NK-92 treated with Interleukin-12 subunit alpha and Interleukin-12 subunit beta, amount 100 ng/mL, for 24 hours (cell line): ENCODE data around the gene DPH1.

Source experiments
- DNase-seq: peaks from one replicate; lab custom pipeline; 2025; lab: John Stamatoyannopoulos, UW

Gene DPH1

DNA sequence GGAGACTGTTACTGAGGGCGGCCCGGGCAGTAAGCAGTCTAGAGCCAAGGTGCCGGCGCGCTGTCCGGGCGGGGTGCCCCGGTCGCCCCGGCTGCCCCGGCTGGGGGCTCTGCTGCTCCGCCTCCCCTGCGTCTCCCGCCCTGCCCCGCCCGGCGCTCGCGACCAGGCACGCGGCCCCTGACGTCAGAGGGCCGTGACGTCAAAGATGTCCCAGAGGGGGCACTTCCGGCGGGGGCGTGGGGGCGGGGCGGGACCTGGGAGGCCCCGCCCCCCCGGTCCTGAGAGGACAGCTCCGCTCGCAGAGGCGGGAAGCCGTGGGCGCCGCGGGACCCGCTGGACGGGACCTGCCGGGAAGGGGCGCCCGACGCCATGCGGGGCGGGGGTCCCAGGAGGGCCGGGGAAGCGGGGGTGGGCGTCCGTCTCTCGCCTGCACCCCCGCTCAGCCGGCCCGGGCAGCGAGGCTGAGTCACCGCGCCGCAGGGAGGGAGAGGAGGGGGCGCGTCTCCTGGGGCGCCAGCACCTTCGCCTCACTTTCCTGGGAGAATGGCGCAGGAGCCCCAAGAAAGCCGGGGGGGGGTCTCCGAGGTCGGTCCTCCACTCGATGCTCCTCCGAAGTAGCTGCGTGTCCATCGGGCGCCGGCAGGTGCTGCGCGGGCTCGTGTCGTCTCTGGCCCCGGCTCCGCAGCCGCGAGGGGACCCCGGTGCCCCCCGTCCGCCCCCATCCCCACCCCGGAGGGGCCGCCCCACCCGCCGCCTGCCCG is 20.5 kb downstream of the DPH1 start:
- DNase-seq = no peak

DNA sequence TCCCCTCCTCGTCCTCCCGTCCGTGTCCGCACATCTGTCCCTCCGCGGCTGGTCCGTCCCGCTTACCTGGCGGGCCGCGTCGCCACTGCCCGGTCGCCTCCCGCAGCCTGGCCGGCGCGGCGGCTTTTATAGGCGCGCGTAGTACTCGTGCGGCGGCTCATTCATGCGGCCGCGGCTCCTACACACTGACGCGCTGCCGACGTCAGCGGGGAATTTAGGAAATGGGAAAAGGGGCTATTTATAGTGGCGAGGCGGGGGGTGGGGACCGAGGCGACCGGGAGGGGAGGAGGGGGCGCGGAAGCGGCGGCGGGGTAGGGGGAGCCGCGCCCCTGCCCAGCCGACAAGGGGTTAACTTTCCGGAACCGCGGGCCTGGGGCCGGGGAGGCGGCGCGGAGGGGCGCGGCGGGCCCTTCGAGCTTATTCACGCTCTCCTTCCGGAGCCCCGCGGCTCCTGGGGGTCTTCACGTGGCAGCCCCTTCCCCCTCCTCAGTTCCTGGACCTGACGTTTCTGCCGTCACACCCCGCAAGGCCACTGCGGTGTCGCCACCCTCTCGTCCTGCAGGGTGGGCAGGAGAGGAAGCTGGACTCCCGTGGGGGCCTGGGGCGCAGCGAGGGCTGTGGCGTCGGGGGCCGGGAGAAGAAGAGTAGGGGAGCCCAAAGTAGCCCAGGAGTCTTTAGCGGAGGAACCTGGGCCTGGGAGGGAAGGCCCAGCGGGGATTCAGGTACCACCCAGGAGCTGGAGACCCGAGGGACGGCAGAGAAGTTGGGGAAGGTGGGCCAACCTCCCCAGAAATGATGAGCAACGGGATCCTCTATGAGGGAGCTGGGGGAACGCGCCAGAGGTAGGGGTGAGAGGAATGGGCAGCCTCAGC is 21.3 kb downstream of the DPH1 start:
- DNase-seq = no peak

DNA sequence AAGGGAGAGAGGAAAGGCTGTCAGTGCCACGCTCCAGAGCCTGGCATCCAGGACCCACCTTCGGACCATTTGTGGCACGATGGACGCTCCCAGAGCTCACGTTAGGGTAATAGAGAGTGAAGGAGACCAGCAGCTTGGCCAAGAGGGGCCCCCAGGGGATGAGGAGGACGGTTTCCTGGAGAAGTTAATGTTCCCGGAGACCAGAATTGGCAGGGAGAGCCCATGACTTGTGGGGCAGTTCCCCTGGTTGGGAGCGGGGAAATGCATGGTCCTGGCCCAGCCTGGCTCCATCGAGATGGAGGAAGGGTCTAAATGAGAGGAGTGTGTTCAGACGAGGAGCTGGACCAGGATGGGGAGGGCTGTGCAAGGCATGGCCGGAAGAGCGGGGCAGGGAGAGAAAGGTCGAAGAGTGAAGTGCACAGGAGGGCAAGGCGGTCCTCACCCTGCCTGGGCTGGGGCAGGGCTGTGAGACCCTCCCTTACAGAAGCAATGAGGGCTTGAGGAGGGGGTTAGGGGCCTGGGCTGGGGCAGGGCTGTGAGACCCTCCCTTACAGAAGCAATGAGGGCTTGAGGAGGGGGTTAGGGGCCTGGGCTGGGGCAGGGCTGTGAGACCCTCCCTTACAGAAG is 22.1 kb downstream of the DPH1 start:
- no peak for DNase-seq

DNA sequence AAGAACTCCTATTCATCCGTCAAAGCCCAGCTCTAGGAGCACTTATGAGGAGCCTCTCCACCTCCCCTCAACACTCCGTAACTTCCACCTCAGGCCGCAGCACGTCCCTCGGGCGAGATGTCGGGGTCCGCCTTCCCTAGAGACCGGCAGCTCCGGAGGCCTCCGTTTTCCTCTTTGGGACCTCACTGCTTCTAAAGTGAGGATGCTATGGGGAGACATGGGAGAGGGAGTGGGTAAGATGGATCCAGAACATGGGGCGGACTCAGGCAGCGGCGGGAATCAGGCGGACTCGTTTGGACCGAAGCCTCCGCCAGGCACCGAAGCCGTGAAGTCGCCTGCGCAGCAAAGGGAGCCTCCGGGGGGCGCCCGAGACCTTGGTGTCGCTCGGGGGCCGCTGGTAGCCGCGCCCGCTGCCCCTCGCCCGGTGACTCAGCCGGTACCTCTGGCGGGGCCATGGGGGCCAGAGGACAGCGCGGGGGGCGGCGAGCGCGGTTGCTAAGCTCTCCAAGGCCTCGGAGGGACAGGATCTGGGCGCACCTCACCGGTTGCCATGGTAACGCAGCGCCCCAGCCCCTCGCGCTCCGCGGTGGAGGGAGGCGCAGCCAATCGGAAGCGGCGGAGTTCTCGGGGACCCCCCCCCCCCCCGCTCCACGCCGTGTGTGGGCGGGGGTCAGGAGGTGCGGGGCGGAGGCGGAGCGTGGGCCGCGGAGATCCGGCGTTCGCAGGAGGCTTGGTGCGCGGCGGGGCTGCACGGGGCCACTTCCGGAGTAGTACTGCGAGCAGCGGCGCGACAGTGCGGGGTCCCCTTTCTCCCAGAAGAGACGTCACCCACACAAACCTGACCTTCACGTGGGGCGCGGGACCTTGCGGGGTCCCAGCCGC is 23.7 kb downstream of the DPH1 start:
- DNase-seq = peak; percentile 56

DNA sequence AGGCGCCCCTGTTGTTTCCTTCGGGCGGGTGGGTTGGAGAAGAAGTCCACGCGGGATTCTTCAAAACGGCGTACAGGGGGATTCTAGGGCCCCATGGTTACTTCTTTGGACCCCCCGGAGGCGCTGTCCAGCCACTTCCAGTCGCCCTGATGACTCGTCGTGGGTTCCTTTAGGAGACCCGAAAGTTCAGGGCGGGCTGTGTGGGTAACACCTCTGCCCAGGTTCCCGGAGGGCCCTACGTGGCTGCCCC is 24.2 kb downstream of the DPH1 start:
- DNase-seq = peak; percentile 65

DNA sequence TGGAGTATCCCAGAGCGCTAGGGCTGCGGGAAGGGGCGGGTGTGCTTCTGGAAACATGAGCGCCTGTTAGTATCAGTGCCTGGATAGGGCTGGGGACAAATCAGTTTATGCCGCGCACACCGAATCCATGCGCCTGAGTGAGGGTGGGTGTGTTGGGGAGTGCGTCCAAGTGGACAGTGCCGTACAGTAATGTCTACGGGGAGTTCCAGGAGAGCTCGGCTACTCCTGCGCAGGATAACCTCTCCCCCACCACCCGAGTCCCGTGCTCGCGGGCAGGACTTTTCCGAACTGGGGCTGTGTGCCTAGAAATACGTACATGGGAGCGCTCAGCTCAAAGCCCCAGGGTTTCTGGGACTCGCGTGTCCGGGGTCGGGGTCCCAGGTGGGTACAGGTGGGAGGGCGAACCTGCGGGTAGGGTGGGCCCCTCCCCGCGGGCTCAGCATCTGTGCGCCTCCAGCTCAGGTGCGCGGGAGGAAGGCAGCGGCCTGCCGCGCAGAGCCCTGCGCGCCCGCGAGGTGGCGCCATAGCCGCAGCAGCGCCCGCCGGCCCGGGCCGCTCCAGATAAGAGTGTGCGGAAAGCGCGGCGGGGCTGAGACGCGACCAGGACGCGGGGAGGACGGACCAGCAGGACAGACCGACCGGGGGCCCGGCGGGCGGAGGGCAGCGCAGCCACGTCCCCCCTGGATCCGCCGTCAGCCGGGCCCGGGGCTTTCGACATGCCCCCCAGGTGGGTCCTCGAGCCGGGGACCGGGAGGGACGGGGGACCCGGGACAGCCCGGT is 24.7 kb downstream of the DPH1 start, which contains the start of gene HIC1:
TSS of gene HIC1 (plus strand) at position 592 of the 780 bp plus-strand sequence. CDS start 1,588 bp downstream, outside the sequence.
- DNase-seq = peak; percentile 65

DNA sequence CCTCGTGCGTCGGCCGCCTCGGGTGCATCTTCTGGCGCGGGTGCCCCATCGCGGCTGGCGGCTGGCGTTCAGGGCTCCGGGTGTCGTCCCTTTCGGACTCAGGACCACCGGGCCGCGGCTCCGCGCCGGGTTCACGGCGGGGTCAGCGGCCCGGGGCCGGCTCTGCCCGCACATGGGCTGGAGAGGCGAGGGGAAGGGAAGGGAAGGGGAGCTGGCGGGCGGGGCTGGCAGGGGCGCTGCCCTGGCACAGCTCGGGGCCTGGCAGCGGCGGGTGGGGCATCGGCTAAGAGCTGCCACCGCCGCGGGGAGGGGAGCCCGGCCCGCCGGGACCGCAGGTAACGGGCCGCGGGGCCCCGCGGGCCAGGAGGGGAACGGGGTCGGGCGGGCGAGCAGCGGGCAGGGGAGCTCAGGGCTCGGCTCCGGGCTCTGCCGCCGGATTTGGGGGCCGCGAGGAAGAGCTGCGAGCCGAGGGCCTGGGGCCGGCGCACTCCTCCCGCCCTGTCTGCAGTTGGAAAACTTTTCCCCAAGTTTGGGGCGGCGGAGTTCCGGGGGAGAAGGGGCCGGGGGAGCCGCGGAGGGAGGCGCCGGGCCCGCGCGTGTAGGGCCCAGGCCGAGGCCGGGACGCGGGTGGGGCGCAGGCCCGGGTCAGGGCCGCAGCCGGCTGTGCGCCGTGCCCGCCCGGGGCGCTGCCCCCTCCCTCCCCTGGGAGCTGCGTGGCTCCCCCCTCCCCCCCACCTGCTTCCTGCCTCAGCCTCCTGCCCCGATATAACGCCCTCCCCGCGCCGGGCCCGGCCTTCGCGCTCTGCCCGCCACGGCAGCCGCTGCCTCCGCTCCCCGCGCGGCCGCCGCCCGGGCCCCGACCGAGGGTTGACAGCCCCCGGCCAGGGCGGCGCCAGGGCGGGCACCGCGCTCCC is 25.6 kb downstream of the DPH1 start:
- DNase-seq = no peak

DNA sequence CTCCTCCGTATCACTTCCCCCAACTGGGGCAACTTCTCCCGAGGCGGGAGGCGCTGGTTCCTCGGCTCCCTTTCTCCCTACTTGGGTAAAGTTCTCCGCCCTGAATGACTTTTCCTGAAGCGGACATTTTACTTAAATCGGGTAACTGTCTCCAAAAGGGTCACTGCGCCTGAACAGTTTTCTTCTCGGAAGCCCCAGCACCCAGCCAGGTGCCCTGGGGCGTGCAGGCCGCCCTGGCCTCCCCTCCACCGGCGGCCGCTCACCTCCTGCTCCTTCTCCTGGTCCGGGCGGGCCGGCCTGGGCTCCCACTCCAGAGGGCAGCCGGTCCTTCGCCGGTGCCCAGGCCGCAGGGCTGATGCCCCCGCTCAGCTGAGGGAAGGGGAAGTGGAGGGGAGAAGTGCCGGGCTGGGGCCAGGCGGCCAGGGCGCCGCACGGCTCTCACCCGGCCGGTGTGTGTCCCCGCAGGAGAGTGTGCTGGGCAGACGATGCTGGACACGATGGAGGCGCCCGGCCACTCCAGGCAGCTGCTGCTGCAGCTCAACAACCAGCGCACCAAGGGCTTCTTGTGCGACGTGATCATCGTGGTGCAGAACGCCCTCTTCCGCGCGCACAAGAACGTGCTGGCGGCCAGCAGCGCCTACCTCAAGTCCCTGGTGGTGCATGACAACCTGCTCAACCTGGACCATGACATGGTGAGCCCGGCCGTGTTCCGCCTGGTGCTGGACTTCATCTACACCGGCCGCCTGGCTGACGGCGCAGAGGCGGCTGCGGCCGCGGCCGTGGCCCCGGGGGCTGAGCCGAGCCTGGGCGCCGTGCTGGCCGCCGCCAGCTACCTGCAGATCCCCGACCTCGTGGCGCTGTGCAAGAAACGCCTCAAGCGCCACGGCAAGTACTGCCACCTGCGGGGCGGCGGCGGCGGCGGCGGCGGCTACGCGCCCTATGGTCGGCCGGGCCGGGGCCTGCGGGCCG is 26.5 kb downstream of the DPH1 start:
- no peak for DNase-seq

DNA sequence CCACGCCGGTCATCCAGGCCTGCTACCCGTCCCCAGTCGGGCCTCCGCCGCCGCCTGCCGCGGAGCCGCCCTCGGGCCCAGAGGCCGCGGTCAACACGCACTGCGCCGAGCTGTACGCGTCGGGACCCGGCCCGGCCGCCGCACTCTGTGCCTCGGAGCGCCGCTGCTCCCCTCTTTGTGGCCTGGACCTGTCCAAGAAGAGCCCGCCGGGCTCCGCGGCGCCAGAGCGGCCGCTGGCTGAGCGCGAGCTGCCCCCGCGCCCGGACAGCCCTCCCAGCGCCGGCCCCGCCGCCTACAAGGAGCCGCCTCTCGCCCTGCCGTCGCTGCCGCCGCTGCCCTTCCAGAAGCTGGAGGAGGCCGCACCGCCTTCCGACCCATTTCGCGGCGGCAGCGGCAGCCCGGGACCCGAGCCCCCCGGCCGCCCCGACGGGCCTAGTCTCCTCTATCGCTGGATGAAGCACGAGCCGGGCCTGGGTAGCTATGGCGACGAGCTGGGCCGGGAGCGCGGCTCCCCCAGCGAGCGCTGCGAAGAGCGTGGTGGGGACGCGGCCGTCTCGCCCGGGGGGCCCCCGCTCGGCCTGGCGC is 27.3 kb downstream of the DPH1 start:
- no peak for DNase-seq

DNA sequence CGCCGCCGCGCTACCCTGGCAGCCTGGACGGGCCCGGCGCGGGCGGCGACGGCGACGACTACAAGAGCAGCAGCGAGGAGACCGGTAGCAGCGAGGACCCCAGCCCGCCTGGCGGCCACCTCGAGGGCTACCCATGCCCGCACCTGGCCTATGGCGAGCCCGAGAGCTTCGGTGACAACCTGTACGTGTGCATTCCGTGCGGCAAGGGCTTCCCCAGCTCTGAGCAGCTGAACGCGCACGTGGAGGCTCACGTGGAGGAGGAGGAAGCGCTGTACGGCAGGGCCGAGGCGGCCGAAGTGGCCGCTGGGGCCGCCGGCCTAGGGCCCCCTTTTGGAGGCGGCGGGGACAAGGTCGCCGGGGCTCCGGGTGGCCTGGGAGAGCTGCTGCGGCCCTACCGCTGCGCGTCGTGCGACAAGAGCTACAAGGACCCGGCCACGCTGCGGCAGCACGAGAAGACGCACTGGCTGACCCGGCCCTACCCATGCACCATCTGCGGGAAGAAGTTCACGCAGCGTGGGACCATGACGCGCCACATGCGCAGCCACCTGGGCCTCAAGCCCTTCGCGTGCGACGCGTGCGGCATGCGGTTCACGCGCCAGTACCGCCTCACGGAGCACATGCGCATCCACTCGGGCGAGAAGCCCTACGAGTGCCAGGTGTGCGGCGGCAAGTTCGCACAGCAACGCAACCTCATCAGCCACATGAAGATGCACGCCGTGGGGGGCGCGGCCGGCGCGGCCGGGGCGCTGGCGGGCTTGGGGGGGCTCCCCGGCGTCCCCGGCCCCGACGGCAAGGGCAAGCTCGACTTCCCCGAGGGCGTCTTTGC is 28.0 kb downstream of the DPH1 start:
- no peak for DNase-seq

DNA sequence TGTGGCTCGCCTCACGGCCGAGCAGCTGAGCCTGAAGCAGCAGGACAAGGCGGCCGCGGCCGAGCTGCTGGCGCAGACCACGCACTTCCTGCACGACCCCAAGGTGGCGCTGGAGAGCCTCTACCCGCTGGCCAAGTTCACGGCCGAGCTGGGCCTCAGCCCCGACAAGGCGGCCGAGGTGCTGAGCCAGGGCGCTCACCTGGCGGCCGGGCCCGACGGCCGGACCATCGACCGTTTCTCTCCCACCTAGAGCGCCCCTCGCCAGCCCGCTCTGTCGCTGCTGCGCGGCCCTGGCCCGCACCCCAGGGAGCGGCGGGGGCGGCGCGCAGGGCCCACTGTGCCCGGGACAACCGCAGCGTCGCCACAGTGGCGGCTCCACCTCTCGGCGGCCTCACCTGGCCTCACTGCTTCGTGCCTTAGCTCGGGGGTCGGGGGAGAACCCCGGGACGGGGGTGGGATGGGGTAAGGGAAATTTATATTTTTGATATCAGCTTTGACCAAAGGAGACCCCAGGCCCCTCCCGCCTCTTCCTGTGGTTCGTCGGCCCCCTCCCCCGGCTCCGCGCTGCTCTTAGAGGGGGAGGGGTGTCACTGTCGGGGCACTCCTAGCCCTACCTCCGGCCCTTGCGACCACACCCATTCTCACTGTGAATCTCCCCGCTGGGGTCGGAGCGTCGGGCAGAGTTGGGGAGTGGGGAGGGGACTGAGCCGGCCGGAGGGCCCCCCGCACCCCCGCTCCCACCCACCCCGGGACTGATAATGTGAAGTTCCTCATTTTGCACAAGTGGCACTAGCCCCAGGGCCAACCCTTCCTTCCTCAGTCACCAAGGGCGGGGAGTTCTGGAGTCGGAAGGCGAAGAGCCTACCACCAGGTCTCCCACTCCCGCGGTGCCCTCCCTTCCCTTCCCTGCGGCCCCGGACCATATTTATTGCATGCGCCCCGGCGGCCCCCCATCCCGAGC is 28.9 kb downstream of the DPH1 start:
- DNase-seq = no peak

DNA sequence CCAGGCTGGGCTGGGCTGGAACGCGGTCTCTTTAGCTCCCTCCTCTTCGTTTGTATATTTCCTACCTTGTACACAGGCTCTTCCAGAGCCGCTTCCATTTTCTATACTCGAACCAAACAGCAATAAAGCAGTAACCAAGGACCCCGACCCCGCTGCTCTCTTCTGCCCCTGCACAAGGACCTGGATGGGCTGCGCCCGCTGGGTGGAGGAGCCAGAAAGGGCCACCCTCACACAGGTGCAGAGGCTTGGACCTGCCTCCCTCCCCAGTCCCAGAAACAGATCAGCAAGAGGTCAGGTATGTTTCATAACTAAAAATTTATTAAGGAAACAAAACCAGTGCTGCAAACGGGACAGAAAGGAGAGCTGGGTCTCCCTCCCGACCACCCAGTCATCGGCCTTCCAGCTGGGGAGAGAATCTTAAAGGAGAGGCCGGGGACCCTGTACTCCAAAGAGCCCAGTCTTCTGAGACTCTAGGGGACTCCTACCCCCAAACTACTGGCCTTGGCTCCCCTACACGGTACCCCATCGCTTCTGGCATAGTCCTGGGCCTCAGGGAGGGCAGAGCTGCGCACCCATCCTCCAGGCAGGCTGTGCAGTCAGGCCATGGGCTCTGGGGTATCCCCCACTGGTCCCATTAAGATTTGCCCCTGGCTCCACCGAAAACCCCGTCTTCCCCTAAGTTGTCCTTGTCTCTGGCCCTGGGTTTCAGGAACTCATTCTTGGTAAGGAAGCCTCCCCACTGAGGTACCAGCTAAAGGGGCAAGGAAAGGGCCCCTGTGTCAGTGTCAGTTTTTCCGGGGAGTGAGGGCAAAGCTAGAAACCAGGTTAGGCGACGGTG is 29.8 kb downstream of the DPH1 start:
- no peak for DNase-seq

DNA sequence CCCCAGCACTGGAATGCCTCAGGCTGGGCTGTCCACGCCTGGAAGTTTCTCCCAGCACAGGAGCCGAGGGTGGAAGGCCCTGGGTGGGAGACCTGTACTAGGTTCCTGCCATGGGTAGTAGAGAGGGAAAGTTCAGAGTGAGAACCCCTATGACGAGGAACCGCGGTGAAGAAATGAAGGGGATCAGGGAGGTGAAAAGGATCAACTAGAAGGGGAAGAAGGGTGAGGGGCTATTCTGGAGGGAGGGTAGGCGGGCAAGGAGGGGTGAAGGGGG is 30.4 kb downstream of the DPH1 start:
- no peak for DNase-seq

DNA sequence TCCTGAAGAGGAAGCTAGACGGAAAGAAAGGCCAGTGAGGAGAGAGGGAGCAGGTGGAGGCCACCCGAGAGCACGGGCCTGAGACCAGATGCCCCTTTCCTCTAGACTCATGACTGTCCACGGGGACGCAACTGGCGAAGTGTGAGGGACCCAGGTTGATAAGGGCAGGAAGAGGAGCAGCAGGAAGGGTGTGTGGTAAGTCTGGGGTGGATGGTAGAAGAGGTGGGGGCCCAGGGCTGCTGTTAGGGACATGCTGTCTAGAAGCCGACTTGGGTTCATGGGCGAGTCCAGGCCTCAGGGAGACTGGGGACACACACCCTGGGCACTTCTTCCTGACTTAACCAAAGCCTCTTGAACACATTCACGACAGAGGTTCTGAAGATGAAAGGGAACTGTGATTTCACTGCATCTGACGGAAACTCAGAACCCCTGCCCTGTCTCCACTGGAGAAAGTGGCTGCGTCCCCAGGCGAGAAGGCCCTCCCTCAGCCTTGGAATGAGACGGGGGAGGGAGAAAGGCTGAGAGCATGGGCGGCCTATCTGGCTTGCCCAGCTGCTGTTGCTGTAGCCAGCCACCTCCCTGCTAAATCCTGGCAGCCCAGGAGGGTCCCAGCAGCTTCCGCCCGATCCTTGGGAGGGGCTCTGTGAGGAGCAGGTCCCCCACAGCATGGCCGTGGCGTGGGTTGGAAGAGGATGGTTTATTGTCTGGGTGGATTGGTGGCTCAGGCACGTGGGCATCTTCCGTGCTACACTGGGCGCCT is 30.9 kb downstream of the DPH1 start:
- no peak for DNase-seq

DNA sequence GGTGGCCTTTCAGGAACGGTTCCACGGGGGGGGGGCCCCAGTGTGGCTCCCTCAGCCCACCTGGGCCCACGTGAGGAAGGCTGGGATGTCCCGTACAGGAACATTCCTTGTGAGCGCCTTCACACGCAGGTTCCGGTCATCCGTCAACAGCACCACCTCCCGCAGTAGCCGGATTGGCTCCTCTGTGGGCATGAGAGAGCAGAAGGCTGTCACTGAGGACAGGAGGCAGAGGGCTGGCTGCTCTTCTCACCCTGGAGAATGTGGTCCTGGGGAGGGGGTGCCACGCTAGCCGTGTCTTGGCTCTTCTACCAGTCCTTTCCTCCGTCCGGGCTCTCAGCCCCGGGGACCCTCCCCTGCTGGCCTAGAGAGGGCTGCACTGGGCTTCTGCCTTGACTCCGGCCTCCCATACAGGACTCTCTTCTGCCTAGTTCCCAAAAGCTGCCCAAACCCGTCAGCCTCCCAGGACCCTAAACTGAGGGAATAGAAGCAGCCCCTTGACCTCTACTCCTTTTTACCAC is 31.5 kb downstream of the DPH1 start:
- no peak for DNase-seq
